Lung (tissue), 12 donors: ENCODE data around the gene DENND4C. TPM values are rescaled to one million over a fixed set of nuclear protein-coding genes. Genes with fewer than 3 reads are reported as not detected.

Source experiments
- ATAC-seq: fragments of 200-7000 bp; cut with Tn5 transposase; one replicate; pipeline ENCODE4 v1.9.1; 2020; ENCODE audit warnings: moderate number of reproducible peaks; ENCODE audit not compliant: insufficient read depth, low FRiP score
- DNase-seq, 3 donors: peaks; one replicate each; pipeline ENCODE4 v3.0.0-alpha.2; 2013 to 2017
- H3K27ac ChIP-seq, 2 donors: one replicate each; pipeline ENCODE4 v1.5.1; 2013; ENCODE audit warnings: mild to moderate bottlenecking in 2 of 2, moderate library complexity in 2 of 2, control low read depth in 1 of 2, inconsistent platforms in 1 of 2, low read depth in 1 of 2, low read length in 1 of 2
- H3K27me3 ChIP-seq, 3 donors: one replicate each; pipeline ENCODE4 v1.5.1; 2013; ENCODE audit warnings: low read length in 2 of 3; ENCODE audit not compliant: control insufficient read depth in 3 of 3, insufficient read depth in 3 of 3
- H3K36me3 ChIP-seq, 4 donors: one replicate each; pipeline ENCODE4 v1.5.1; 2013; ENCODE audit warnings: low read length in 4 of 4, mild to moderate bottlenecking in 1 of 4, moderate library complexity in 1 of 4; ENCODE audit not compliant: control insufficient read depth in 4 of 4, insufficient read depth in 4 of 4
- H3K4me1 ChIP-seq, 5 donors: one replicate each; pipeline ENCODE4 v1.5.1; 2013; ENCODE audit warnings: low read length in 5 of 5, mild to moderate bottlenecking in 2 of 5, moderate library complexity in 1 of 5; ENCODE audit not compliant: control insufficient read depth in 5 of 5, insufficient read depth in 5 of 5
- H3K4me3 ChIP-seq: one replicate; pipeline ENCODE4 v1.5.1; 2013; ENCODE audit warnings: mild to moderate bottlenecking, control low read depth, moderate library complexity
- H3K9ac ChIP-seq, 2 donors: one replicate each; pipeline ENCODE4 v1.5.1; 2013; ENCODE audit warnings: low read length in 2 of 2, control low read depth in 1 of 2; ENCODE audit not compliant: insufficient read depth in 1 of 2
- H3K9me3 ChIP-seq, 4 donors: one replicate each; pipeline ENCODE4 v1.5.1; 2013; ENCODE audit warnings: low read length in 3 of 4, mild to moderate bottlenecking in 1 of 4, moderate library complexity in 1 of 4; ENCODE audit not compliant: control insufficient read depth in 4 of 4, insufficient read depth in 3 of 4
- CTCF ChIP-seq: IDR thresholded peaks from 2 replicates; pipeline ENCODE4 v1.5.1; 2012; ENCODE audit warnings: mild to moderate bottlenecking; ENCODE audit errors: control extremely low read depth, extremely low read depth
- WGBS, 2 donors: extraction: QIAGEN DNeasy Blood & Tissue Kit; methylation state at CpG; one replicate each; pipeline ENCODE4 v1.1.7; 2013; 5-methylcytosine and 5-hydroxymethylcytosine counted together
- polyA plus RNA-seq, 2 donors: library from polyadenylated mRNA; stranded (reverse); fragments of 200-250 nt; gene quantifications; one replicate each; pipeline ENCODE4 v1.2.1, GENCODE V29; 2013
- total RNA-seq, 2 donors: library from RNA; depleted of rRNA in 1 of 2; stranded (reverse); fragments of >200 nt in 1 of 2; gene quantifications; one replicate each; pipeline ENCODE4 v1.2.1, GENCODE V29; 2014 to 2021
- donor health status: control.
- donor health status: control.
- donor health status: Bipolar disorder and iron deficiency.
- donor health status: healthy.
- donor health status: DM: yes; HTN: yes; CAD: no.

Gene DENND4C
- total and polyA plus RNA-seq, 4 donors, result 9.4 to 154 (median 33.9) TPM

DNA sequence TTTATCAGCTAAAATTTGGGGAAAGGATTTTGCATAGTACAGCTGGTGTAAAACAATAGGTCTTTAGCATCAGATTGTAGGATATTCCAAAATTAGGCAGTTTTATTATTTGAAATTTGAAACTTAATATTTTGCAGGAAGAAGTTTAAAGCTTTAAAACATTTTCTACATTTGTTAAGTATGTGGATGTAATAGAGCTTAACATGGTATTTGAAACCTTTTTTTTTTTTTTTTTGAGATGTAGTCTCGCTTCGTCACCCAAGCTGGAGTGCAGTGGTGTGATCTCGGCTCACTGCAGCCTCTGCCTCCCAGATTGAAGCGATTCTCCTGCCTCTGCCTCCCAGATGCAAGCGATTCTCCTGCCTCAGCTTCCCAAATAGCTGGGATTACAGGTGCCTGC, 2.9 kb downstream of the DENND4C start:
- no peak for TF ChIP-seq CTCF
- Histone ChIP-seq H3K27me3 (no peaks in the 10 kb centered on the region), H3K4me1 (peaks cover 0 to 14% (median 9%) of the 10 kb centered on the region in 5 donors), H3K9me3 (no peaks in the 10 kb centered on the region), H3K27ac (peak overlapping the region in 1 of 2 donors; percentile 4), H3K4me3 (no peak overlapping the region), H3K36me3 (peaks cover 0 to 2% (median 0%) of the 10 kb centered on the region in 4 donors), H3K9ac (no peak overlapping the region)
- no peak for DNase-seq
- WGBS, 2 donors, result 78 to 87% methylated on average over 5 of the region's 5 CpGs
- no peak for ATAC-seq

DNA sequence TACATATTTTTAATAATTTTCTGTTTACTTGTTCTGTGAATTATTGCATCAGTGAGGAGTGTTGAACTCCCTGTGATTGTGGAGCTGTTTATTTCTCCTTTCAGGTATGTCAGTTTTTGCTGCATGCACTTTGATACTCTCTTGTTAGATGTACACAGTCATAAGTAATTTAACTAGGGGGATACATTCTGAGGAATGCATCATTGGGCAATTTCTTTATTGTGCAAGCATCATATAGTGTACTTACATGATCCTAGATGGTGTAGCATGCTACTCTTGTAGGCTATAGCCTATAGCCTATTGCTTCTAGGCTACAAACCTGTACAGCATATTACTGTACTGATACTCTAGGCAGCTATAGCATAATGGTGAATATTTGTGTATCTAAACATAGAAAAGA, 9.5 kb downstream of the DENND4C start:
- Histone ChIP-seq H3K27me3 (no peaks in the 10 kb centered on the region), H3K36me3 (peaks cover 0 to 7% (median 5%) of the 10 kb centered on the region in 4 donors), H3K4me3 (no peak overlapping the region), H3K4me1 (peaks cover 0 to 10% (median 0%) of the 10 kb centered on the region in 5 donors), H3K9me3 (no peaks in the 10 kb centered on the region), H3K9ac (no peak overlapping the region), H3K27ac (no peak overlapping the region)
- ATAC-seq (no peak), DNase-seq (peak in 2 of 3 donors; percentile 17 to 24)
- no peak for TF ChIP-seq CTCF

DNA sequence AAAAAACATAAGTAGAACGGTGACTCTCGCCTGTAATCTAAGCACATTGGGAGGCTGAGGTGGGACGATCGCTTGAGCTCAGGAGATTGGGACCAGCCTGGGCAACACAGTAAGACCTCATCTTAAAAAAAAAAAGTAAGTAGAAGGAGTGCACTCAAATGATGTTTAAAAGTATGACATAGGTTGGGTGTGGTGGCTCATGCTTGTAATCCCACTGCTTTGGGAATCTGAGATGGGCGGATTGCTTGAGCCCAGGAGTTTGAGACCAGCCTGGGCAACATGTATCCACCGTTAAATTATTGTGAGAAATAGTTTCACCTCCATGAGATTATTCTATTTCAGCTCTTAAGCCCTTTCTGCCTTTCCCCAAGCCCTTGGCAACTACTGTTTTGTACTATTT, 11.2 kb downstream of the DENND4C start:
- WGBS, 2 donors, result 87 to 98% methylated on average over 6 of the region's 6 CpGs
- Histone ChIP-seq H3K27ac (no peak overlapping the region), H3K4me1 (peaks cover 0 to 6% (median 0%) of the 10 kb centered on the region in 5 donors), H3K9me3 (no peaks in the 10 kb centered on the region), H3K4me3 (no peak overlapping the region), H3K36me3 (peaks cover 0 to 7% (median 5%) of the 10 kb centered on the region in 4 donors), H3K27me3 (no peaks in the 10 kb centered on the region), H3K9ac (no peak overlapping the region)
- no peak for TF ChIP-seq CTCF
- ATAC-seq (no peak), DNase-seq (no peak)
